HEK293 (cell line): ENCODE results near the gene PRAC2.
A peak's percentile ranks its signal among the peaks of the same experiment; 100 is the strongest.

Experiments
- CTCF ChIA-PET: fragments of 350-600 bp; formaldehyde crosslinking; extraction: SDS; loops from one replicate; lab custom pipeline; 2021; ENCODE audit warnings: antibody characterized with exemption; lab: Yijun Ruan, JAX
- POLR2A ChIA-PET: fragments of 300-600 bp; formaldehyde crosslinking; extraction: SDS; loops from one replicate; lab custom pipeline; 2020; ENCODE audit warnings: antibody characterized with exemption, inconsistent platforms; lab: Yijun Ruan, JAX
- H3K27ac ChIP-seq: fragments of 200-500 bp; sonication (Bioruptor generic); 2 replicates; pipeline ENCODE4 v1.5.1; 2014; ENCODE audit warnings: low read depth, low read length, control low read depth, inconsistent platforms; ENCODE audit errors: extremely low read depth
- H3K36me3 ChIP-seq, 2 experiments: fragments of 200-500 bp in 1 of 2; sonication (Bioruptor generic) in 1 of 2; 1 replicate in 1 of 2; 2 replicates in 1 of 2; pipeline ENCODE4 v1.5.1; 2014 to 2017; ENCODE audit warnings: inconsistent platforms in 2 of 2, low read length in 2 of 2; ENCODE audit not compliant: control insufficient read depth in 2 of 2, insufficient read depth in 1 of 2
- H3K4me1 ChIP-seq: fragments of 200-500 bp; sonication (Bioruptor generic); 2 replicates; pipeline ENCODE4 v1.5.1; 2014; ENCODE audit warnings: mild to moderate bottlenecking, low read length, inconsistent platforms; ENCODE audit not compliant: control insufficient read depth, insufficient read depth
- H3K4me3 ChIP-seq: 2 replicates; pipeline ENCODE4 v1.5.1; 2011; ENCODE audit warnings: low read depth, mild to moderate bottlenecking, control low read depth, low read length, moderate library complexity
- H3K9me3 ChIP-seq: fragments of 200-500 bp; sonication (Bioruptor generic); 2 replicates; pipeline ENCODE4 v1.5.1; 2014; ENCODE audit warnings: low read depth, low read length, inconsistent platforms; ENCODE audit not compliant: control insufficient read depth, insufficient read depth
- AEBP2 ChIP-seq: fragments of 450-650 bp; formaldehyde crosslinking; IDR thresholded peaks from 2 replicates; pipeline ENCODE4 v1.5.1; 2016; ENCODE audit warnings: missing biosample characterization, missing genetic modification characterization, borderline replicate concordance
- CTCF ChIP-seq: fragments of 450-650 bp; formaldehyde crosslinking; IDR thresholded peaks from 2 replicates; pipeline ENCODE4 v1.5.1; 2016; ENCODE audit warnings: missing biosample characterization, missing genetic modification characterization
- GLIS2 ChIP-seq: fragments of 450-650 bp; formaldehyde crosslinking; IDR thresholded peaks from 2 replicates; pipeline ENCODE4 v1.5.1; 2016; ENCODE audit warnings: missing biosample characterization, missing genetic modification characterization
- SCRT2 ChIP-seq: fragments of 450-650 bp; formaldehyde crosslinking; IDR thresholded peaks from 2 replicates; pipeline ENCODE4 v1.5.1; 2016; ENCODE audit warnings: missing biosample characterization, missing genetic modification characterization
- SETDB1 ChIP-seq: IDR thresholded peaks from one replicate; pipeline ENCODE4 v1.6.1; 2017; ENCODE audit warnings: mild to moderate bottlenecking, low read length, moderate library complexity, mixed read lengths; ENCODE audit not compliant: insufficient read length
- YY1 ChIP-seq: fragments of 450-650 bp; formaldehyde crosslinking; IDR thresholded peaks from 2 replicates; pipeline ENCODE4 v1.5.1; 2018; ENCODE audit warnings: missing biosample characterization, missing genetic modification characterization
- ZNF426 ChIP-seq: fragments of 450-650 bp; formaldehyde crosslinking; IDR thresholded peaks from 2 replicates; pipeline ENCODE4 v1.5.1; 2017; ENCODE audit warnings: missing biosample characterization, missing genetic modification characterization, mild to moderate bottlenecking, inconsistent platforms, moderate library complexity
- ZNF544 ChIP-seq: fragments of 450-650 bp; formaldehyde crosslinking; IDR thresholded peaks from 2 replicates; pipeline ENCODE4 v1.5.0; 2017; ENCODE audit warnings: missing biosample characterization, missing genetic modification characterization
- ZNF580 ChIP-seq: fragments of 450-650 bp; formaldehyde crosslinking; IDR thresholded peaks from 2 replicates; pipeline ENCODE4 v1.5.1; 2016; ENCODE audit warnings: missing biosample characterization, missing genetic modification characterization
- ZNF626 ChIP-seq: fragments of 450-650 bp; sonication (Bioruptor Pico); formaldehyde crosslinking; IDR thresholded peaks from 2 replicates; pipeline ENCODE4 v1.5.1; 2018; ENCODE audit warnings: missing biosample characterization, missing genetic modification characterization, inconsistent platforms
- ZNF654 ChIP-seq: fragments of 450-650 bp; formaldehyde crosslinking; IDR thresholded peaks from 2 replicates; pipeline ENCODE4 v1.5.1; 2016; ENCODE audit warnings: low read depth, missing biosample characterization, missing genetic modification characterization
- ZSCAN30 ChIP-seq: fragments of 450-650 bp; IDR thresholded peaks from 2 replicates; pipeline ENCODE4 v1.5.1; 2018; ENCODE audit warnings: missing biosample characterization, mild to moderate bottlenecking, missing genetic modification characterization, moderate library complexity

The PRAC2 gene

GRCh38 chr17:48722201-48722907, 631 bp upstream of the PRAC2 start, which contains the start of gene PRAC1:
Gene PRAC1 (minus strand): TSS chr17:48722518. CDS start chr17:48722392, 126 bp downstream.
- ChIA-PET CTCF (interaction anchor here (0.6 to 14.1 kb wide), 5 partner anchors 10 to 156 kb away, joined by 3 to 246 read pairs (median 66); no protein-coding TSS in a partner anchor), POLR2A (no interaction called here)
- no peak within 1 kb of the TSS for H3K27ac ChIP-seq
- TF ChIP-seq SETDB1, result no peak
- no peak within 1 kb of the TSS for H3K4me3 ChIP-seq
- H3K36me3 ChIP-seq, result peaks cover 0 to 22% of the 10 kb centered on the region in 2 experiments; a peak in 1 of 3 replicates
- no peaks in the 10 kb centered on the region for H3K9me3 ChIP-seq
- no peaks in the 10 kb centered on the region for H3K4me1 ChIP-seq

- ChIA-PET CTCF (interaction anchor here (0.5 to 14.1 kb wide), 51 partner anchors 9 to 504 kb away, joined by 3 to 246 read pairs (median 4); partner anchors contain the start of genes ATP5MC1 and SNF8), POLR2A (interaction anchor here (0.6 to 2.3 kb wide), 2 partner anchors 67 to 960 kb away, joined by 6 to 8 read pairs; no protein-coding TSS in a partner anchor)
- Histone ChIP-seq H3K9me3 (no peaks in the 10 kb centered on the region), H3K27ac (no peak overlapping the region), H3K4me3 (no peak overlapping the region), H3K4me1 (no peaks in the 10 kb centered on the region), H3K36me3 (peaks cover 0 to 22% of the 10 kb centered on the region in 2 experiments; a peak in 1 of 3 replicates)
- TF ChIP-seq ZNF544 (tag by site-specific recombination) (no peak), AEBP2 (tag by site-specific recombination) (no peak), ZNF426 (tag by site-specific recombination) (no peak)
Measured at GRCh38 chr17:48723423-48724250, 652 bp downstream of the PRAC2 start.

- H3K36me3 ChIP-seq, result peaks cover 0 to 22% of the 10 kb centered on the region in 2 experiments; a peak in 1 of 3 replicates
- TF ChIP-seq ZNF626 (tag by site-specific recombination), result no peak
- TF ChIP-seq SCRT2, result peak; percentile 67; the same call in 1 of the 2 replicates
- 0 out of 2 replicates have a peak, but pooled peaks have one; percentile 42 for TF ChIP-seq ZSCAN30
- no peak for TF ChIP-seq ZNF580 (tag by site-specific recombination)
- TF ChIP-seq ZNF654 (tag by site-specific recombination), result peak; percentile 90
- peak; percentile 56 for TF ChIP-seq CTCF (tag by site-specific recombination)
- TF ChIP-seq GLIS2 (tag by site-specific recombination), result peak; percentile 48
- no peak for TF ChIP-seq YY1 (tag by site-specific recombination)
- CTCF ChIA-PET, result interaction anchor here (0.5 to 14.1 kb wide), 60 partner anchors 9 to 570 kb away, joined by 3 to 246 read pairs (median 4); partner anchors contain the start of genes ATP5MC1 and SNF8
- POLR2A ChIA-PET, result interaction anchor here (1.2 to 2.3 kb wide), 2 partner anchors 10 to 67 kb away, joined by 3 to 8 read pairs; no protein-coding TSS in a partner anchor
- no peaks in the 10 kb centered on the region for H3K9me3 ChIP-seq
- peaks cover 3% of the 10 kb centered on the region for H3K4me1 ChIP-seq
- no peak overlapping the region for H3K27ac ChIP-seq
- H3K4me3 ChIP-seq, result no peak overlapping the region
Measured at GRCh38 chr17:48724251-48725003, 1.4 kb downstream of the PRAC2 start.
